ENCODE measurements around the gene HTD2. TPM values are rescaled to one million over a fixed set of nuclear protein-coding genes. Genes with fewer than 3 reads are reported as not detected.

The HTD2 gene
- polyA plus RNA-seq, 1 of the 3 experiments (the other 2 are of a cell fraction): 3.0 TPM

- Histone ChIP-seq H3K4me1 (ENCODE audit: control insufficient read depth in 1 of 2, insufficient read depth in 2 of 2, low read depth in 1 of 2, low read length in 1 of 2) (no peaks in the 10 kb centered on the region), H3K27me3 (ENCODE audit: insufficient read depth) (no peaks in the 10 kb centered on the region), H3F3A (replicated peaks; ENCODE audit: insufficient read depth) (peaks cover 16% of the 10 kb centered on the region), H3K79me2 (ENCODE audit: insufficient read depth) (peaks cover 24% of the 10 kb centered on the region), H3K4me3 (ENCODE audit: low read depth in 2 of 2, low read length in 1 of 2) (no peak overlapping the region), H3K36me3 (replicated peaks in 1 of 2; ENCODE audit: control insufficient read depth in 1 of 2, insufficient read depth in 2 of 2, low read length in 1 of 2) (peaks cover 47 to 55% of the 10 kb centered on the region in 2 experiments), H3K4me2 (no peak overlapping the region), H3K9me3 (no peaks in the 10 kb centered on the region), H3K9ac (no peak overlapping the region), H4K20me1 (ENCODE audit: insufficient read depth) (no peaks in the 10 kb centered on the region), H2AFZ (ENCODE audit: low read depth) (no peak overlapping the region), H3K27ac (ENCODE audit: low read depth in 2 of 2, low read length in 1 of 2) (no peak overlapping the region), H3K9me2 (no peaks in the 10 kb centered on the region)
- 100% methylated on average over 2 of the region's 2 CpGs for WGBS (ENCODE audit: low lambda C conversion rate)
- no peak for DNase-seq
- ChIA-PET CTCF (interaction anchor here (1.0 to 2.8 kb wide), 6 partner anchors 9 to 214 kb away, joined by 4 to 22 read pairs (median 6); partner anchors contain the start of genes HTD2, KCTD6 and RPP14), POLR2A (no interaction called here)
- TF ChIP-seq PBX3 (IDR thresholded peaks at IDR 0.05) (no peak), RFX5 (IDR thresholded peaks at IDR 0.05; ENCODE audit: low read length) (no peak), EZH2phosphoT487 (IDR thresholded peaks at IDR 0.05; ENCODE audit: borderline replicate concordance, low read depth) (no peak), JUND (IDR thresholded peaks at IDR 0.05) (no peak), NRF1 (IDR thresholded peaks at IDR 0.05; ENCODE audit: low read depth, low read length) (no peak), GATA2 (CRISPR knock-in tag; IDR thresholded peaks at IDR 0.05) (no peak), YY1 (IDR thresholded peaks at IDR 0.05; ENCODE audit: low read depth) (no peak), ELF1 (IDR thresholded peaks at IDR 0.05) (no peak), IRF3 (IDR thresholded peaks at IDR 0.05; ENCODE audit: low read depth, low read length) (no peak), TEAD4 (IDR thresholded peaks at IDR 0.05; ENCODE audit: borderline replicate concordance, insufficient read depth) (no peak), EP300 (IDR thresholded peaks at IDR 0.05; ENCODE audit: borderline replicate concordance in 1 of 2, low read depth in 1 of 2, low read length in 1 of 2) (no peak), USF1 (IDR thresholded peaks at IDR 0.05; ENCODE audit: borderline replicate concordance, low read depth) (no peak), RXRA (IDR thresholded peaks at IDR 0.05; ENCODE audit: borderline replicate concordance, low read depth) (no peak)
Measured at GRCh38 chr3:58317811-58318210, 11.5 kb downstream of the HTD2 start.

GRCh38 chr3:58321791-58322190, 15.5 kb downstream of the HTD2 start:
- ChIA-PET POLR2A (no interaction called here), CTCF (interaction anchor here (0.7 to 3.0 kb wide), 13 partner anchors 14 to 210 kb away, joined by 3 to 25 read pairs (median 3); partner anchors contain the start of genes ABHD6, HTD2, KCTD6 and RPP14)
- no peaks in the 10 kb centered on the region for H3K9me3 ChIP-seq
- H4K20me1 ChIP-seq (ENCODE audit: insufficient read depth): no peaks in the 10 kb centered on the region
- no peak overlapping the region for H3K4me3 ChIP-seq (ENCODE audit: low read depth in 2 of 2, low read length in 1 of 2)
- no peak overlapping the region for H3K27ac ChIP-seq (ENCODE audit: low read depth in 2 of 2, low read length in 1 of 2)
- H3F3A ChIP-seq (replicated peaks; ENCODE audit: insufficient read depth): peaks cover 22% of the 10 kb centered on the region
- no peak overlapping the region for H3K9ac ChIP-seq
- no peaks in the 10 kb centered on the region for H3K27me3 ChIP-seq (ENCODE audit: insufficient read depth)
- H3K79me2 ChIP-seq (ENCODE audit: insufficient read depth): no peaks in the 10 kb centered on the region
- H3K36me3 ChIP-seq (replicated peaks in 1 of 2; ENCODE audit: control insufficient read depth in 1 of 2, insufficient read depth in 2 of 2, low read length in 1 of 2): peaks cover 26% of the 10 kb centered on the region in 2 experiments
- H3K4me1 ChIP-seq (ENCODE audit: control insufficient read depth in 1 of 2, insufficient read depth in 2 of 2, low read depth in 1 of 2, low read length in 1 of 2): peaks cover 0 to 8% of the 10 kb centered on the region in 2 experiments; a peak in 1 of 4 replicates
- WGBS (ENCODE audit: low lambda C conversion rate): 96% methylated on average over 7 of the region's 7 CpGs
- H3K4me2 ChIP-seq: no peak overlapping the region
- DNase-seq: no peak
- no peaks in the 10 kb centered on the region for H3K9me2 ChIP-seq
- H2AFZ ChIP-seq (ENCODE audit: low read depth): no peak overlapping the region
- TF ChIP-seq USF1 (IDR thresholded peaks at IDR 0.05; ENCODE audit: borderline replicate concordance, low read depth): no peak
- no peak for TF ChIP-seq PBX3 (IDR thresholded peaks at IDR 0.05)
- no peak for TF ChIP-seq POLR2AphosphoS5 (IDR thresholded peaks at IDR 0.05; ENCODE audit: low read depth, low read length)
- TF ChIP-seq RFX5 (IDR thresholded peaks at IDR 0.05; ENCODE audit: low read length): no peak
- TF ChIP-seq ZBTB33 (IDR thresholded peaks at IDR 0.05; ENCODE audit: borderline replicate concordance, low read depth): no peak
- no peak for TF ChIP-seq NFIC (IDR thresholded peaks at IDR 0.05; ENCODE audit: borderline replicate concordance)
- TF ChIP-seq TAF1 (IDR thresholded peaks at IDR 0.05; ENCODE audit: borderline replicate concordance, low read depth, low read length): no peak
- TF ChIP-seq NRF1 (IDR thresholded peaks at IDR 0.05; ENCODE audit: low read depth, low read length): no peak
- no peak for TF ChIP-seq JUND (IDR thresholded peaks at IDR 0.05)
- no peak for TF ChIP-seq RCOR1 (IDR thresholded peaks at IDR 0.05; ENCODE audit: low read length)
- TF ChIP-seq FOXJ3 (CRISPR knock-in tag; IDR thresholded peaks at IDR 0.05): no peak
- TF ChIP-seq RAD21 (IDR thresholded peaks at IDR 0.05; ENCODE audit: low read length): no peak
- TF ChIP-seq GATA2 (CRISPR knock-in tag; IDR thresholded peaks at IDR 0.05): no peak
